CD4-positive, alpha-beta T cell treated with Interleukin-4 for 1 hour (primary cell): Measurements from ENCODE around the gene WNK2.

Experiments
- DNase-seq, 2 donors: peaks; one replicate each; pipeline ENCODE4 v3.0.0-alpha.2; 2020 to 2022

Gene WNK2

GRCh38 chr9:93268551-93269314, 84.8 kb downstream of the WNK2 start:
- DNase-seq: peak; percentile 40 to 59

DNA sequence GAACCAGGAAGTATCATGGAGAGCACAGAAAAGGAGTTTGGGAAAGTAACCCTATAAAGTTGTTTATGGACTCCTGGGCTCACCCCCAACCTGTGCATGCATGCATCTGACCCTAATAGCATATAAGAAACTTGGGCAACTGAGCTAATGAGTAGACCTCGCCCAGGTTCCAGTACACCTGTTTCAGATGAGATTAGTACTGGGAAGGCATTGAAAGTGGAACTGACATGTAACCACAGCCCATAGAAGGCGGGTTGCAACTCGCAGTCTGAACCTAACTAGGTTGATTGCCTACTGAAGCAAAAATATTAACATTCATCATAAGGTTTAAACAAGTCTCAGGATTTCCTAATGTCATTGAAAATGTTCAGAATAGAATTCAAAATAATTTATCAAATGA, 87.0 kb downstream of the WNK2 start:
- no peak for DNase-seq

GRCh38 chr9:93276973-93277372, 93.0 kb downstream of the WNK2 start:
- no peak for DNase-seq

DNA sequence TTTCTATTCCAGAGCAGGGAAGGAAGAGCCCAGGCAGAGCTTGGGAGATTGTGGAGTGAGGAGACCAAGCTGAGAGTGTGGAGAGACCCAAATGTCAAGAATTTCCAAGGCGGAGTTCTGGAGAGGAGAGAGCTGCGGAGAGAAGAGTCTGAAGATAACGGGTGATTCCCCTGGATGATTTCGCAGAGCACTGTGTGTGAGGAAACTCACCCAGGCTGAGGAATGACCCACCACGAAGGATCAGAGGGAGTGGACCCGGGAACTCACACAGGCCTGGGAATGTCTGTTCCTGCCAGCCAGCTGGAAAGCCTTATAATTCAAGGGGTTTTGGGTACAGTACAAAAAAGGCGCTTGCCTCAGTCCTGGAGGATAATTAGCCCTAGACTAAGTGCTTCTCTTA, 94.2 kb downstream of the WNK2 start:
- DNase-seq: no peak

DNA sequence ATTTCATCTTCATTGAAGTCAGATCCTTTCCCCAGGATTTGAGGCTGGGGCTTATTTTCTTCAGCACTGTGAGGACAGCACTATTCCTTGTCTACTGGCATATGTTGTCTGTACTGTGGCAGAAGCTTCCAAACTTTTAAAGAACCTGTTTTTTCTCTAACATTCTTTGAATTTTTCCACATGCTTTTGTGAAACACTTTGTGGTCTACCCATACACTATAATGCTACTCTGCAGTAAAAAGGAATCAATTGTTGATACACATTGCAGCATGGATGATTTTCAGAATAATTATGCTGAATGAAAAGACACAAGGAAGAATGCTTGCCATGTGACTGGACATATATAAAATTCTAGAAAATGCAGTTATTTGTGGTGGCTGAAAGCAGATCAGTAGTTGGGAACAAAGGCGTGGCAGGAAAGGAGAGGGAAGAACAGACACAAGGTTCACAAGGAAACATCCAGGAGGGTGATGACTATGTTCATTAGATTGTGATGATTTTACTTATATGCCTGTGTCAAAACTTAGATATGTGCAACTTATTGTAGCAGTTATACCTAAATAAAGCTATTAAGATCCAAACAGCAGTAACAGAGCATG, 96.8 kb downstream of the WNK2 start:
- DNase-seq: no peak

GRCh38 chr9:93286252-93287188, 102.6 kb downstream of the WNK2 start:
- DNase-seq: no peak

DNA sequence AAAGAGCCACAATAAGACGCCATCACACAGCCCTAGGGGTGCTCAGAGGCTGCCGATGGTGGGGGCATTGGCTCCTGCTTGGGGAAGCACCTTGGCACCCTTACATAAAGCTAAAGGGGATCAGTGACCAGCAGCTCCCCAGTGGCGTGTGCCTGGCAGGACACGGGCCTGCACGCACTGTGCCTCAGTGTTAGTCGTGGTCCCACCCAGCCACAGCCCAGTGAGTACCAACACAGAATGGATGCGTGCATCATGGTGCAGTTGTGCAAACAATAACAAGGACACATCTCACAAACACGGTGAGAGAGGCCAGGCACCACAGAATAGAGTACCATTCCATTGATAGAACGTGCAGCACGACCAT, 103.2 kb downstream of the WNK2 start:
- DNase-seq: no peak

- DNase-seq: no peak
These were observed 103.7 kb downstream of the WNK2 start for GRCh38 chr9:93287593-93287992.

GRCh38 chr9:93288341-93288740, 104.4 kb downstream of the WNK2 start:
- DNase-seq: no peak

DNA sequence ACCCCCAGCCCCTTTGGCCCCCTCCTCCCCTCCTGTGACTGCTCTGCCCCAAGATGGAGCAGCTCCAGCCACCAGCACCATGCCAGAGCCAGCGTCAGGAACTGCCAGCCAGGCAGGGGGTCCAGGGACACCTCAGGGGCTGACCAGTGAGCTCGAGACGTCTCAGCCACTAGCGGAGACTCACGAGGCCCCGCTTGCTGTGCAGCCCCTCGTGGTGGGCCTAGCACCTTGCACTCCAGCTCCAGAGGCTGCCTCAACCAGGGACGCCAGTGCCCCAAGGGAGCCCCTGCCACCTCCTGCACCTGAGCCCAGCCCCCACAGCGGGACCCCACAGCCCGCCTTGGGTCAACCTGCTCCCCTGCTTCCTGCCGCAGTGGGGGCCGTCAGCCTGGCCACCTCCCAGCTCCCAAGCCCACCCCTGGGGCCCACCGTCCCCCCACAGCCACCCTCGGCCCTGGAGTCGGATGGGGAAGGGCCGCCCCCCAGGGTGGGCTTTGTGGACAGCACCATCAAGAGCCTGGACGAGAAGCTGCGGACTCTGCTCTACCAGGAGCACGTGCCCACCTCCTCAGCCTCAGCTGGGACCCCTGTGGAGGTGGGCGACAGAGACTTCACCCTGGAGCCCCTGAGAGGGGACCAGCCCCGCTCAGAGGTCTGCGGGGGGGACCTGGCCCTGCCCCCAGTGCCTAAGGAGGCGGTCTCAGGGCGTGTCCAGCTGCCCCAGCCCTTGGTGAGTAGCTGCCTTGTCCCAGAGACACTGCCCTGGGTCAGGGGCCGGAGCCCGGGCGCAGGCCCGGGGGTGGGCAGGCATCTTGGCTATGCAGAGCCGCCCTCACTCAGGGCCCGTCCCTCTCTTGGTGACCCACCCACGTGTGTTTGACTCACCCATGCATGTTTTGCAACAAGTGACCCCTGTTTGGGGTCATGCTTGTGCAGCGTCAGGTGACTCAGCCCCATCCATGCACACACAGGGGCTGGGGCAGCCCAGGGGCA, 105.2 kb downstream of the WNK2 start:
- no peak for DNase-seq

GRCh38 chr9:93290495-93291434, 106.8 kb downstream of the WNK2 start:
- no peak for DNase-seq

- no peak for DNase-seq
These were observed 107.8 kb downstream of the WNK2 start for GRCh38 chr9:93291536-93292287.

GRCh38 chr9:93292288-93292615, 108.3 kb downstream of the WNK2 start:
- DNase-seq: no peak

- DNase-seq: no peak
These were observed 108.9 kb downstream of the WNK2 start for GRCh38 chr9:93292664-93293328.

DNA sequence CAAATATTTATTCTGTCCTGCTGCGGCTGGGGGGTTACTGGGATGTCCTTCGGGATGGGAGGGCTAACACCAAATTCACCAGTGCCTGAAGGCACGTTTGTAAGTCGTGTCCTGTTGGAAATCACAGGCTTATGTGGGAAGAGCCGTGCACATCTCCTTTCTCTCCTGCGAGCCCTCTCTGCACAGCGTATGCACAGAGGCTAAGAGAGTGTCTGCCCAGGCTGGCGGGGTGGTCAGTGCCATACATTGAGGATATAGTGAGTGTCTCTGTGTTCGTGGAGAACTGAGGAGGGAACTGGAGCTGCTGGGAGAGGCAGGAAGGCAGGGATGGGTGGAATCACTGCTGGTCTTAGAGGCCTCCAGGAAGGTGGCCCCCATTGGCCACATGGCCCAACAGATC, 110.1 kb downstream of the WNK2 start:
- DNase-seq: no peak

DNA sequence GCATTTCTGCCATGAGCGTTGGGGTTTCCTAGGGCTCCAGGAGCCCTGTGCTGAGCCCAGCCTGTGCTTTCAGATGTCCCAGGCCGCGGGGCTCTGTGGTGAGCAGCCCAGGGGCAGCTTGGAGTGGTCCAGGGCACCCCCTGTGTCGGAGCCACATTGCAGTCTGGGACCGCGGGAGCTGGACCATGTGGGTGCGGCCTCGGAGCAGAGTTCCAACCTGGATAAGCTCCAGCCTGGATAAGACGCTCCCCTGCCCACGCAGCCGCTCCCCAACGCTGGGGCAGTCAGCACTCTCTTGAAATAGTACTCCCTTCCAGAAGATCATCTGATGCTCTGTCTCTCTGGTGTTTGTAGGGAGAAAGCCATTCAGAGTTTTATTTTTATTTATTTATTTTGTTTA, 111.1 kb downstream of the WNK2 start:
- no peak for DNase-seq

DNA sequence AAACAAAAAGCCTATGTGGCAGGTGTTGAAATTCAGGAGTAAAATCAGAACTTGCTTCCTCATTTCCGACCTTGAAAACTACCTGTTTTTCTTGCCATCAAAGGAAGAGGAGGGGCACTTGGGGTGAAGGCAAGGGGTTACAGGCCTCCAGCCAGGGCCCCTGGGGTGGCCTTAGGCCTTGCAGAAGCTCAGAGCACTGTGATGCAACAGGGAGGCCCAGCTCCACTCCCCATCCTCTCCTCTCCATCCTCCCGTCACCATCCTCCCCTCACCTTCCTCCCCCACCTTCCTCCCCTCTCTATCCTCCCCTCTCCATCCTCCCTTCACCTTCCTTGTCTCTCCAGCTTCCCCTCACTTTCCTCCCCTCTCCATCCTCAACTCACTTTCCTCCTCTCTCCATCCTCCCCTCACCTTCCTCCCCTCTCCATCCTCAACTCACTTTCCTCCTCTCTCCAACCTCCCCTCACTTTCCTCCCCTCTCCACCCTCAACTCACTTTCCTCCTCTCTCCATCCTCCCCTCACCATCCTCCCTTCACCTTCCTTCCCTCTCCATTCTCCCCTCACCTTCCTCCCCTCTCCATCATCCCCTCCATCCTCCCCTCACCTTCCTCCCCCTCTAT, 111.6 kb downstream of the WNK2 start:
- no peak for DNase-seq

DNA sequence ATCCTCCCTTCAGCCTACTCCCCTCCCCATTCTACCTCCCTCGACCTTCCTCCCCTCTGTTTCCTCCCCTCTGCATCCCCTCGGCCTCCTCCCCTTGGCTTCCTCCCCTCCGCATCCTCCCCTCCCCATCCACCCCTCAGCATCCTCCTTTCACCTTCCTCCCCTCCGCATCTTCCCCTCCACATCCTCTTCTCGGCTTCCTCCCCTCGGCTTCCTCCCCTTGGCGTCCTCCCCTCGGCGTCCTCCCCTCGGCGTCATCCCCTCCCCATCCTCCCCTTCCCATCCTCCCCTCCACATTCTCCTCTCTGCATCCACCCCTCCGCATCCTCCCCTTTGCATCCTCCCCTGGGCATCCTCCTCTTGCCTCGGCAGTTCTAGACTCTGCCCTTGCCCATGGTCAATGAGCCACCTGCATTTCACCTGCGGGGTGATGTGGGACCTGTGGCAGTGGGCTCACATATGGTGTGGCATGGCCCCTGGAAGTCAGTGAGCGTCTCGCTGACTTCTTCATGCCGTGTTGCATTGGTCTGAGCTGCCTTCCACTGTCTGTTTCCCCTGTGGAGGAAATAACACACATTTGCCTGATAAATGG, 113.0 kb downstream of the WNK2 start:
- DNase-seq: no peak
